Retina (tissue), 1 donor: Measurements from ENCODE around the gene LAP3.

Experiments
- DNase-seq: peaks from one replicate; pipeline ENCODE4 v3.0.0-alpha.2; 2016

The LAP3 gene

GRCh38 chr4:17623451-17624001 is 46.5 kb downstream of the LAP3 start:
- DNase-seq, result no peak

GRCh38 chr4:17624821-17625220 is 47.8 kb downstream of the LAP3 start:
- DNase-seq, result no peak

- no peak for DNase-seq
Observed at GRCh38 chr4:17630228-17630627, 53.2 kb downstream of the LAP3 start.

DNA sequence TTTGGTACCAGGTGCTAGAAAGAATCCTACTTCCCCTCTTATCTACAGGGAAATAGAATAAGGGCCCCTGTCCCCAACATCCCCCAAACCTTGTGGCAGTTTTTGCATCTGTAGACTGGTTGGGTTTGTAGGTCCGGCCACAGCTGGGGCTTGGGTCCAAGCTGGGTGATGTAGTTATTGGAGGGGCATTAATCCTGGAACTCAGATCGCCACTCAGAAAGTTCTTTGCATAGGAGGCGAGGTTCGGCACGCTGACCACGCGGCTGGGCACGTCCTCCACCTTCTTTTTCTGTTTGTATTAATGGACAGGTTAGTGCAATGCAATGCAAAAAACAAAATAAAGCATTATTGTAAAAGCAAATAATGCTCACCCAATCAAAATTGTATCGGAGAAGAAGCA is 56.6 kb downstream of the LAP3 start:
- no peak for DNase-seq

DNA sequence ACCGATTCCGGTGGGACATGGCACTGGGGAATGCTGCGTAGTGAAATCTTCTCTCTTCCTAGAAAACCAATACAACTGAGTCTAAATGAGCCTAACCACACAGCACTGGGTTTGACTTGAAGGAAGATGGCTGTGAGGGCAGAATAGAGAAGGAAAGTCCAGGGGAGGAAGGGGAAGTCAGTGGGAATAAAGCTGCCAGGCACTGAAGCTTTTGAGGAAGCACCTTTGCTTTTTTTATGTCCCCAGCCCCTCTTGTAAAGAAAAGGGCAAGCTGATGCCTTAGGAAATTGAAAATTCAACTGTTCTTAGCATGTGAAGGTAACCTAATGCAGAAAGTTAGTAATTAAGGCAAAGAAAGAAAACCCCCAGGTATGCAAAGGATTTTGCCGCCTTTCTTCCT is 58.1 kb downstream of the LAP3 start:
- DNase-seq, result no peak

DNA sequence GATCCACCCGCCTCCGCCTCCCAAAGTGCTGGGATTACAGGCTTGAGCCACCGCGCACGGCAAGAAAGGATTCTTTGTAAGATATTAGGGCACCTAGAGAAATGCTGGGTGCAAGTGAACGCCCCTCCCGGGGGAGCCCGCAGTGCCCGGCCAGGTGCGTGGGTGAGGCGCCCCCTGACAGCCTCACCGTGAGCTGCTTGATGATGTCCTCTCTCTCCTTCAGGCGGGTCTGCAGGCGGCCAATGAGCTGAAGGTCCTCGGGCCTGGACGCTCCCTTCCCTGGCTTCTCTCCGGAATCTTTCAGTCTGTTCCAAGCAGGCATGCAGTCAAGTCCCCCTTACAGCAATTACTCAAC is 59.3 kb downstream of the LAP3 start:
- no peak for DNase-seq

- peak; percentile 86 for DNase-seq
Observed at GRCh38 chr4:17636696-17637622, 60.0 kb downstream of the LAP3 start.

- no peak for DNase-seq
Observed at GRCh38 chr4:17639136-17639535, 62.1 kb downstream of the LAP3 start.

- DNase-seq, result no peak
Observed at GRCh38 chr4:17642398-17642783, 65.4 kb downstream of the LAP3 start.

DNA sequence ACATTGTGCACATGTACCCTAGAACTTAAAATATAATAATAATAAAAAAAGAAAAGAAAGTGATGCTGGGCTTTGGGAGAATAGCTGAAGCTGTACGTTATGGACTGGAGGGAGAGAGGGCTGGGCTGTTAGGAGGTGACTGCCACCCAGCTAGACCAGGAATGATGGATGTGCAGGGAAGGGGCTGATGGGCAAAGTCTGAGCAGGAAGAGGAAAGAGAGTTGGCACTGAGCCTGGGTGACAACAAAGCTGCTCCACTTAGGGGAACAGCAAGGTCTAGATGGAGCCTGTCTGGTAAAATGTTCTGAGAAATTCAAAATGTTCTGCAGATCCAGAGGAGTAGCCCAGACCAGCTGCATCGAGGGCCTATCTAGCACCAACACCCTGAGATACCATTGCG is 69.7 kb downstream of the LAP3 start:
- DNase-seq, result no peak

- no peak for DNase-seq
Observed at GRCh38 chr4:17647176-17647806, 70.3 kb downstream of the LAP3 start.

GRCh38 chr4:17647927-17648326 is 70.9 kb downstream of the LAP3 start:
- no peak for DNase-seq

- DNase-seq, result no peak
Observed at GRCh38 chr4:17650406-17650805, 73.4 kb downstream of the LAP3 start.

GRCh38 chr4:17654701-17655100 is 77.7 kb downstream of the LAP3 start:
- DNase-seq, result no peak

GRCh38 chr4:17657090-17657489 is 80.1 kb downstream of the LAP3 start:
- peak; percentile 44 for DNase-seq
